Esophagus squamous epithelium (tissue), 5 donors: ENCODE results near the gene GNAL. TPM values are rescaled to one million over a fixed set of nuclear protein-coding genes. Genes with fewer than 3 reads are reported as not detected.
"Not testable (repeated sequence)": the region's sequence is repeated elsewhere in the genome, so short reads cannot be mapped to it uniquely, and the experiment has no call there.

ENCODE experiments used
- DNase-seq: peaks from one replicate; lab custom pipeline; 2025; lab: John Stamatoyannopoulos, UW
- H3K27ac ChIP-seq, 4 donors: fragments of 200-600 bp; sonication (generic); one replicate each; pipeline ENCODE4 v1.5.1; 2016 to 2019; ENCODE audit warnings: mild to moderate bottlenecking in 1 of 4
- H3K27me3 ChIP-seq, 4 donors: fragments of 200-600 bp; sonication (generic); 1 replicate in 3 of 4; 2 replicates in 1 of 4; pipeline versions ENCODE4 v1.5.1 to v1.6.0; 2017 to 2021; ENCODE audit warnings: antibody characterized with exemption in 1 of 4
- H3K36me3 ChIP-seq, 3 donors: fragments of 200-600 bp; sonication (generic); one replicate each; pipeline ENCODE4 v1.5.1; 2016 to 2019
- H3K4me1 ChIP-seq, 3 donors: fragments of 200-600 bp; sonication (generic); one replicate each; pipeline ENCODE4 v1.5.1; 2017 to 2019
- H3K4me3 ChIP-seq, 4 donors: fragments of 200-600 bp; sonication (generic); 1 replicate in 3 of 4; 2 replicates in 1 of 4; pipeline ENCODE4 v1.5.1; 2016 to 2019; ENCODE audit warnings: mild to moderate bottlenecking in 2 of 4, moderate library complexity in 1 of 4
- H3K9me3 ChIP-seq, 3 donors: fragments of 200-600 bp; sonication (generic); one replicate each; pipeline ENCODE4 v1.5.1; 2016 to 2019
- CTCF ChIP-seq, 6 experiments: fragments of 450-650 bp in 4 of 6; fragments of 200-600 bp in 2 of 6; sonication (generic) in 2 of 6; IDR thresholded peaks; one replicate each; pipeline ENCODE4 v1.5.1; 2016 to 2019; ENCODE audit warnings: antibody characterized with exemption in 6 of 6, mild to moderate bottlenecking in 4 of 6, moderate library complexity in 4 of 6
- POLR2A ChIP-seq, 4 donors: fragments of 450-650 bp; IDR thresholded peaks; one replicate each; pipeline ENCODE4 v1.6.1; 2017; ENCODE audit warnings: antibody characterized with exemption in 4 of 4, mild to moderate bottlenecking in 4 of 4, moderate library complexity in 3 of 4
- WGBS, 2 donors: methylation state at CpG; one replicate each; pipeline ENCODE4 v1.1.5; 2018; 5-methylcytosine and 5-hydroxymethylcytosine counted together
- intact Hi-C: fragments of 100-400 bp; cut with DNase I; formaldehyde crosslinking; loops from one replicate; pipeline ENCODE4 v1.15.0; 2022
- total RNA-seq, 4 donors: library from RNA; depleted of rRNA; stranded (reverse); fragments of >200 nt; gene quantifications; one replicate each; pipeline ENCODE4 v1.1.0, GENCODE V29; 2016
- donor health status: DM: yes; HTN: yes; CAD: no.

Gene GNAL
- total RNA-seq, 4 donors from 2014 or later: 2.4 to 23.4 (median 7.0) TPM

GRCh38 chr18:11887328-11888128 is 198.5 kb downstream of the GNAL start:
- intact Hi-C loops: no loop called here
- H3K36me3 ChIP-seq: peaks cover 7 to 92% (median 20%) of the 10 kb centered on the region in 3 donors
- H3K9me3 ChIP-seq: no peaks in the 10 kb centered on the region
- no peak for TF ChIP-seq POLR2A (IDR thresholded peaks at IDR 0.05)
- no peak for TF ChIP-seq CTCF (IDR thresholded peaks at IDR 0.05)
- no peak overlapping the region for H3K4me3 ChIP-seq
- H3K27me3 ChIP-seq: no peaks in the 10 kb centered on the region
- 82 to 83% methylated on average over 7 to 8 of the region's 8 CpGs for WGBS, 2 donors
- no peak overlapping the region for H3K27ac ChIP-seq
- no peaks in the 10 kb centered on the region for H3K4me1 ChIP-seq
- DNase-seq: no peak

GRCh38 chr18:11888726-11889125 is 199.7 kb downstream of the GNAL start:
- no peak for DNase-seq
- H3K4me3 ChIP-seq: no peak overlapping the region
- H3K27me3 ChIP-seq: no peaks in the 10 kb centered on the region
- H3K9me3 ChIP-seq: no peaks in the 10 kb centered on the region
- no peak for TF ChIP-seq CTCF (IDR thresholded peaks at IDR 0.05)
- TF ChIP-seq POLR2A (IDR thresholded peaks at IDR 0.05): no peak
- H3K27ac ChIP-seq: no peak overlapping the region
- WGBS, 2 donors: 85 to 90% methylated on average over 2 of the region's 2 CpGs
- no peaks in the 10 kb centered on the region for H3K4me1 ChIP-seq
- intact Hi-C loops: no loop called here
- peaks cover 7 to 99% (median 20%) of the 10 kb centered on the region in 3 donors for H3K36me3 ChIP-seq

- intact Hi-C loops: no loop called here
- WGBS, 2 donors: 87 to 95% methylated on average over 5 of the region's 5 CpGs
- TF ChIP-seq CTCF (IDR thresholded peaks at IDR 0.05) (no peak), POLR2A (IDR thresholded peaks at IDR 0.05) (no peak)
- no peaks in the 10 kb centered on the region for H3K27me3 ChIP-seq
- H3K36me3 ChIP-seq: peaks cover 7 to 99% (median 16%) of the 10 kb centered on the region in 3 donors
- no peaks in the 10 kb centered on the region for H3K9me3 ChIP-seq
- no peak for DNase-seq
- no peaks in the 10 kb centered on the region for H3K4me1 ChIP-seq
- no peak overlapping the region for H3K4me3 ChIP-seq
- no peak overlapping the region for H3K27ac ChIP-seq
Measured at GRCh38 chr18:11889284-11889683, 200.2 kb downstream of the GNAL start.

GRCh38 chr18:11891737-11892136 is 202.7 kb downstream of the GNAL start:
- Histone ChIP-seq H3K27me3 (no peaks in the 10 kb centered on the region), H3K27ac (no peak overlapping the region), H3K36me3 (peaks cover under 1 to 98% (median 11%) of the 10 kb centered on the region in 3 donors), H3K4me3 (no peak overlapping the region), H3K9me3 (no peaks in the 10 kb centered on the region), H3K4me1 (no peaks in the 10 kb centered on the region)
- DNase-seq: no peak
- WGBS, 2 donors: 87 to 96% methylated on average over 4 to 5 of the region's 9 CpGs
- TF ChIP-seq CTCF (IDR thresholded peaks at IDR 0.05) (no peak), POLR2A (IDR thresholded peaks at IDR 0.05) (no peak)
- intact Hi-C loops: no loop called here

- H3K4me3 ChIP-seq, H3K9me3 ChIP-seq, DNase-seq, H3K27me3 ChIP-seq, H3K4me1 ChIP-seq, intact Hi-C loops, H3K27ac ChIP-seq: not testable (repeated sequence)
- H3K36me3 ChIP-seq: peaks cover 0 to 96% (median 10%) of the 10 kb centered on the region in 3 donors
- 74 to 75% methylated on average over 7 of the region's 7 CpGs for WGBS, 2 donors
Measured at GRCh38 chr18:11892438-11892837, 203.4 kb downstream of the GNAL start.
